Stimulated activated naive B cell treated with anti-CD40 and anti-IgM and Interleukin-4, amounts not matched to agents 10 μg/mL and 1 μg/mL and 100 μg/mL, for 72 hours (primary cell): ENCODE data around the gene CDH19.

Experiments used
- ATAC-seq, 2 donors: fragments of 150-1000 bp; cut with Tn5 transposase; replicated peaks; 2 replicates each; pipeline ENCODE4 v1.10.0; 2021; ENCODE audit warnings: moderate library complexity in 1 of 2
- DNase-seq: peaks from one replicate; pipeline ENCODE4 v3.0.0; 2021
- H3K27ac Mint-ChIP-seq: one replicate; pipeline ENCODE4 v1.8.0; 2022; ENCODE audit warnings: mild to moderate bottlenecking, mixed read lengths
- H3K27me3 Mint-ChIP-seq, 2 donors: one replicate each; pipeline ENCODE4 v1.8.0; 2022; ENCODE audit warnings: mixed read lengths in 2 of 2
- H3K36me3 Mint-ChIP-seq, 2 donors: one replicate each; pipeline ENCODE4 v1.8.0; 2022; ENCODE audit warnings: mixed read lengths in 2 of 2, mild to moderate bottlenecking in 1 of 2
- H3K4me1 Mint-ChIP-seq, 2 donors: one replicate each; pipeline ENCODE4 v1.8.0; 2022; ENCODE audit warnings: mixed read lengths in 2 of 2, mild to moderate bottlenecking in 1 of 2
- H3K4me3 Mint-ChIP-seq, 2 donors: one replicate each; pipeline ENCODE4 v1.8.0; 2022; ENCODE audit warnings: mild to moderate bottlenecking in 2 of 2, mixed read lengths in 2 of 2, moderate library complexity in 1 of 2
- H3K9me3 Mint-ChIP-seq, 2 donors: one replicate each; pipeline ENCODE4 v1.8.0; 2022; ENCODE audit warnings: mixed read lengths in 2 of 2, mild to moderate bottlenecking in 1 of 2

CDH19 gene

DNA sequence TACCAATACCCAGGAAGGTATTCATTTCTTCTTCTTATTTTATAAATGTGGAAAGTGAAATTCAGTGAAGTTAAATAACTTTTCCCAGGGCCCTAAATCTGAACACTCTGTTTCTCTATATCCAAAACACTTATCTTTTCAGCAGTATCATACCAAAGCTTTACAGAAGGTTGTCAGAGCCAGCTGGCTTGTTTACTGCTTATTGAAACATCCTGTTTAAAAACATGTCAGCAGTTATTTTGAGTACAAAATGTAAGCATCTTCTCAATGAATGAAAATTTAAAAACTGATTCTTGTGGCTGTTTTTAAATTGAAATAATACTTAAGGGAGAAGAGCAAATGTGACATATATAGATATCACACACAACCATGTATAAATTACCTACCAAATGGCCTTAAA is 11.3 kb upstream of the CDH19 start:
- no peaks in the 10 kb centered on the region for H3K4me1 Mint-ChIP-seq
- no peak overlapping the region for H3K4me3 Mint-ChIP-seq
- no peaks in the 10 kb centered on the region for H3K36me3 Mint-ChIP-seq
- DNase-seq: no peak
- no peak for ATAC-seq
- no peak overlapping the region for H3K27ac Mint-ChIP-seq
- H3K27me3 Mint-ChIP-seq: no peaks in the 10 kb centered on the region
- no peaks in the 10 kb centered on the region for H3K9me3 Mint-ChIP-seq

DNA sequence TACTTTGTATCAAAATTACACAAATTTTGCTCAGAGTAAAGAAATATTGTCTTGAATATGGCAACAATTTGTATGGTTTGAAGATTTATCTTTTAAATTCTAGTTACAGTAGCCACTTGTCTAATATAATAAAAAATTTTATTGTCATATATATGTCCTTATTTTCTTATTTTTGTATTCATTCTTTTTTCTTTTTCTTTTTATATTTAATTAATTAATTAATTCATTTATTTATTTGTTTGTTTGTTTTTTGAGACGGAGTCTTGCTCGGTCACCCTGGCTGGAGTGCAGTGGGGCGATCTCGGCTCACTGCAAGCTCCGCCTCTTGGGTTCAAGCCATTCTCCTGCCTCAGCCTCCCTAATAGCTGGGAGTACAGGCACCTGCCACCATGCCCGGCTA is 3.7 kb upstream of the CDH19 start:
- Mint-ChIP-seq H3K4me3 (no peak overlapping the region), H3K4me1 (no peaks in the 10 kb centered on the region), H3K27me3 (no peaks in the 10 kb centered on the region), H3K36me3 (no peaks in the 10 kb centered on the region), H3K9me3 (peaks cover 3 to 4% of the 10 kb centered on the region in 2 donors), H3K27ac (no peak overlapping the region)
- ATAC-seq: no peak
- no peak for DNase-seq

DNA sequence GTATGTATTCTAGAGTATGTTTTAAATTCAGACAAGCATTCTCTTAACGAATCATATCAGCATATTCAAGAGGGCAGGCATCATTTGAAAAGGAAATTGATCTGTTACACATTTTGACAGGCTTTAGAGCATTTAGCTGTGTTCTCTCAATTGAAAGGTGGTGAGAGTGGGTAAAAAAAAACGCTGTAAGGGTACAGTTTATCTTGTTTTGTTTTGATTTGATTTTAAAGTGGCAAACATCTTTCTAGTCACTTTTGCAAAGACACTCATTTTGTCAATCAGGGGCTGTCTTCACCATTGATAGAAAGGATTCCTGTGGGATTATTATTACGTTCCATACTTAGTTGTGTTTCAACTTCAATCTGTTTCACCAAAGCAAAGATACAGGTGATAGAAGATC is 2.2 kb downstream of the CDH19 start:
- Mint-ChIP-seq H3K36me3 (no peaks in the 10 kb centered on the region), H3K4me1 (no peaks in the 10 kb centered on the region), H3K4me3 (no peak overlapping the region), H3K27ac (no peak overlapping the region), H3K27me3 (no peaks in the 10 kb centered on the region), H3K9me3 (peaks cover 2 to 3% of the 10 kb centered on the region in 2 donors)
- no peak for DNase-seq
- ATAC-seq: no peak

DNA sequence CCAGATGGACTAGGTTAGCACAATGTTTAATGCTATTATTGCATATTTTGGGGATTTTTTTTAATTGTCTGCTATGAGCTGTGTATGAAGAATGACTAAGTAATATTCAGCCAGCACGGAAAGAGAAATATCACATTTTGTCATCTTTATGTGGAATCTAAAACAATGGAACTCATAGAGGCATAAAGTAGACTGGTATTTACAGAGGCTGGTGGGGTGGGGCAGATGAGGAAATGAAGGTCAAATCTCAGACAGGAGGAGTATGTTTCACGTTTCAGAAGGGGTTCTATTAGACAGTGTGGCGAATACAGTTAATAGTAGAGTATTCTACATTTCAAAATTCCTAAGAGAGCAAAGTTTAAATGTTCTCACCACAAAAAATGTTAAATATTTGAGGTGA is 4.7 kb downstream of the CDH19 start:
- Mint-ChIP-seq H3K9me3 (peaks cover 3 to 9% of the 10 kb centered on the region in 2 donors), H3K27ac (no peak overlapping the region), H3K27me3 (no peaks in the 10 kb centered on the region), H3K4me3 (no peak overlapping the region), H3K36me3 (no peaks in the 10 kb centered on the region), H3K4me1 (no peaks in the 10 kb centered on the region)
- ATAC-seq: no peak
- no peak for DNase-seq

DNA sequence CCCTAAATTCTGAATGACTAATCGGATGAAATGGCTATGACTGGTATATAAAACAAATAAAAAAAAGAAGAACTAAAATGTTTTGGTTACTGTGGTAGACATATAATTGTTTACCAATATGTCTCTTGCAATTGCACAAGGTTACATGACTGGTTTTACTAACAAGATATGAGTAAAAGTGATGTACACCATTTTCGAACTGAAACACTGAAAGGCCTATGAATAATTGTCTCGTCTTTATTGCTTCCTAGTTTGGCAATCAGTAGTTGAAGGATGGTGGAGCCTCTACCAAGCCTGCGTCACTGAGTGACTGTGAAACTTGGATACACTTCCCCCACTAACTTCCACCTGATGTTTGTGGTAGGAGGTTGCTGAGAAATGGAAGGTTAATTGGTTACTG is 16.5 kb downstream of the CDH19 start:
- Mint-ChIP-seq H3K27me3 (no peaks in the 10 kb centered on the region), H3K9me3 (no peaks in the 10 kb centered on the region), H3K4me1 (no peaks in the 10 kb centered on the region), H3K36me3 (no peaks in the 10 kb centered on the region), H3K4me3 (no peak overlapping the region), H3K27ac (no peak overlapping the region)
- ATAC-seq: no peak
- DNase-seq: no peak

DNA sequence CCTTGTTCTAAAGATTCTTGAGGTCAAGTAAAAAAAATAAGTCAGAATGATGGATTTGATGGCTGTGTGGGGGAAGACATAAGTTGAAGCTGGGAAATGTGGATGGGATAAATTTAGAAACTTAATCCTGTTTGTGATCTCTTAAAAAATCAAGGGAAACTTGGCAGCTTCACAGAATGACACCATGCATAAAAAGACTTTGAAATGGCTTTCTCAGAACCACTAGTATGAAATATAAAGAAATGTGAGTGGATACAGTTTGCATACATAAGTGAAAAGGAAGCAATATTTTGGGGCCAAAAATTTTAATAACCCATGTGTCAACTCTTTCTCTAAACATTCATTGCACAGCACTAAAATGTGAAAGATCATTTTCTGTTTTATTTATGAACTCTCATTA is 21.7 kb downstream of the CDH19 start:
- Mint-ChIP-seq H3K27ac (no peak overlapping the region), H3K27me3 (no peaks in the 10 kb centered on the region), H3K9me3 (no peaks in the 10 kb centered on the region), H3K36me3 (no peaks in the 10 kb centered on the region), H3K4me1 (no peaks in the 10 kb centered on the region), H3K4me3 (no peak overlapping the region)
- ATAC-seq: no peak
- DNase-seq: no peak

DNA sequence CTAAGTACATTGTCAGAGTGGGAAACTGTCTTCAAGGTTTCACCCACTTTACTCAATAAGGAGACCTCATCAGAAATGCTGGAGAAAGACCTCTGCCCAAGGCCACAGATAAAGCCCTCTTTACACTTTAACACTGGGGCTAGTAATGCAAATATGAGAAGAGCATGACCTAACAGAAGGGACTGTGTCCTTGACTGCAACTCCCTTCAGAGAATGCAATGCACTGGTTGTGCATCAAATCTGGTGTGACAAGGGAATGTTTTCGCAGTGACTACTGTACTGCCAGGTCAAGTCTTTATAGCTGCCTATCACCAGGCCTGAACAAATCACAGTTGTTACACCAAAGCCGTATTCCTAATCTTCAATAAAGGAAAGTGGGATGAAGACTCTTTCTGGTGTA is 28.6 kb downstream of the CDH19 start:
- no peaks in the 10 kb centered on the region for H3K4me1 Mint-ChIP-seq
- DNase-seq: no peak
- no peak overlapping the region for H3K4me3 Mint-ChIP-seq
- H3K27ac Mint-ChIP-seq: no peak overlapping the region
- no peaks in the 10 kb centered on the region for H3K27me3 Mint-ChIP-seq
- H3K36me3 Mint-ChIP-seq: no peaks in the 10 kb centered on the region
- H3K9me3 Mint-ChIP-seq: no peaks in the 10 kb centered on the region
- no peak for ATAC-seq

DNA sequence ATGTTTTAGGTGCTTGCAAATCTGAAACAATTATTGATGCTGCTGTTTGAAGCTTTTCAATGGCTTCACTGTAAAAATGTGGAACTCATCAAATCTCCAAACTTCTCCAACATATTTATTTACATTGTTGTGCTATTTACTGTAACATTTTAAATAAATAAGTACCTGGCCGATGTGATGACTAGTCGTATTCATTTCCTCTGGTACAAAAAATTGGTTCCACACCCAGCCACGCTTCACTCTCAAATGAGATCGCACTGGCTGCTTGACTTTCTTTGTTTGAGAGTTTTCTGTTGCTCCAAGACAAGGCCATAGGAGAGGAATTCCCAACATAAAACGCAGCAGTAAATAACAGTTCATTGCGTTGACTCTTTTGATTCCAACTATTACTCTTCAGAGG is 32.0 kb downstream of the CDH19 start:
- no peaks in the 10 kb centered on the region for H3K27me3 Mint-ChIP-seq
- DNase-seq (no peak), ATAC-seq (no peak)
- H3K9me3 Mint-ChIP-seq: no peaks in the 10 kb centered on the region
- no peak overlapping the region for H3K27ac Mint-ChIP-seq
- no peak overlapping the region for H3K4me3 Mint-ChIP-seq
- H3K36me3 Mint-ChIP-seq: no peaks in the 10 kb centered on the region
- no peaks in the 10 kb centered on the region for H3K4me1 Mint-ChIP-seq

DNA sequence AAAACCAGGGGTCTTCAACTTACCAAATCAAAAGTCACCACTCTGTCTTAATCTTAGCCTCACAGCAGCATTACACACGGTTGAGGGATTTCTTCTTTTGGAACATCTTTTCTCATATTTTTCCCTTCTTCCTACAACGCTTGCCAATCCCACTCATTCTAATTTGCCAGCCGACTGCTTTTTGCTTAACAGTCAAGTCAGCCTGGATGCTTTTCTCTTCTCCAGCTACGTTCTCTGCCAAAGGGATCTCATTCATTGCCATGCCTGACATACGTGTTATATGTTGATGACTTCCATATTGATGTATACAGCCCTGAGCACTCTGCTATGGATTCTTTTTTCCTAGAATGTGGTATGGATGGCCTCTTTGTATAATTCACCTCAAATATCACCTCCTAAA is 37.3 kb downstream of the CDH19 start:
- Mint-ChIP-seq H3K36me3 (no peaks in the 10 kb centered on the region), H3K27me3 (no peaks in the 10 kb centered on the region), H3K27ac (no peak overlapping the region), H3K9me3 (no peaks in the 10 kb centered on the region), H3K4me3 (no peak overlapping the region), H3K4me1 (no peaks in the 10 kb centered on the region)
- ATAC-seq (no peak), DNase-seq (no peak)

DNA sequence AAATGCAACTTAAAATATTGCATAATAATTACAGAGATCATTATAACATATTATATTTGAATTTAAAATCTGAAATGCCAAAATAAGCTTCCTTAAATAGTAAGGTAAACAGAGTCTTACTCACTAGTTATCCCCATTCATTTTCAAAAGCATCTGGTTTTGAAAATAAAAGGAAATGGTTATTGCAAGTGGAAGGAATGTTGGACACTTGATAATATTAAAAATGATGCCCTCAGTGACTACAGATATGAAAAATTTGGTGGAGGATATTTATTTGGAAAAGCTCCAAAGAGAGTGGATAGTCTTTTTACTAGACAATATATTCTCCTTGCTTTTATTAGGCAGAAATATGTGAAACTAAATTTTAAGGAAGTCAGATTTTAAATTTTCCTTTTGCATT is 39.7 kb downstream of the CDH19 start:
- Mint-ChIP-seq H3K4me3 (no peak overlapping the region), H3K27me3 (no peaks in the 10 kb centered on the region), H3K4me1 (no peaks in the 10 kb centered on the region), H3K27ac (no peak overlapping the region), H3K9me3 (no peaks in the 10 kb centered on the region), H3K36me3 (no peaks in the 10 kb centered on the region)
- DNase-seq (no peak), ATAC-seq (no peak)

DNA sequence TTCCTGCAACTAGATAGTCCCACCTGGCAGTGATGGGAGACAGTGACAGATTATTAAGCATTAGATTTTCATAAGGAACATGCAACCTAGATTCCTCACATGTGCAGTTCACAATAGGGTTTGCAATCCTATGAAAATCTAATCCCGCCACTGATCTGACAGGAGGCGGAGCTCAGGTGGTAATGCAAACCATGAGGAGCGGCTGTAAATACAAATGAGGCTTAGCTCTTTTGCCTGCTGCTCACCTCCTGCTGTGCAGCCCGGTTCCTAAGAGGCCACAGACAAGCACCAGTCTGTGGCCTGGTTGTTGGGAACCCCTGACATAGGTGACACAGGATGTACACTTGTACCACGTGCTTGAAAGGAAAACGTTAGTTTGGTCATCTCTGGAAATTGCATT is 41.6 kb downstream of the CDH19 start:
- no peaks in the 10 kb centered on the region for H3K36me3 Mint-ChIP-seq
- no peak overlapping the region for H3K4me3 Mint-ChIP-seq
- ATAC-seq (no peak), DNase-seq (no peak)
- H3K9me3 Mint-ChIP-seq: no peaks in the 10 kb centered on the region
- H3K4me1 Mint-ChIP-seq: no peaks in the 10 kb centered on the region
- H3K27ac Mint-ChIP-seq: no peak overlapping the region
- H3K27me3 Mint-ChIP-seq: no peaks in the 10 kb centered on the region

DNA sequence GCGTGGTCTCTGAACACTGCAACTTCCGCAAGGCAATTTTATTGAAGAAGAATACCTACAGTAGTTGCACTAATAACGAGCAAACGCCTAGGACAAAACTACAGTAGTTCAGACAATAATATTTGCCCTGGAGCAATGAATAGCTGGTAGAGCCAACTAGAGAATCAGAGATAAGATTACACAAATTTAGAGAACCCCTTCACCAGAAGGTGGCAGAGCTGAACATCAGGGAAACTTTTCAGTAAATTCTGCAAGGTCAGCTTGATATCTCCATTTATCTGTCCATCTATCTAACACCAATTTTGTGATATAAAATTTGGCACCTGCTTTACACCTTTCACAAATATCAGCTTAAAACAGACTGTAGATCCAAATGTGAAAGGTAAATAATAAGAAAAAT is 43.8 kb downstream of the CDH19 start:
- Mint-ChIP-seq H3K27ac (no peak overlapping the region), H3K9me3 (no peaks in the 10 kb centered on the region), H3K4me1 (no peaks in the 10 kb centered on the region), H3K4me3 (no peak overlapping the region), H3K36me3 (no peaks in the 10 kb centered on the region), H3K27me3 (no peaks in the 10 kb centered on the region)
- no peak for DNase-seq
- no peak for ATAC-seq

DNA sequence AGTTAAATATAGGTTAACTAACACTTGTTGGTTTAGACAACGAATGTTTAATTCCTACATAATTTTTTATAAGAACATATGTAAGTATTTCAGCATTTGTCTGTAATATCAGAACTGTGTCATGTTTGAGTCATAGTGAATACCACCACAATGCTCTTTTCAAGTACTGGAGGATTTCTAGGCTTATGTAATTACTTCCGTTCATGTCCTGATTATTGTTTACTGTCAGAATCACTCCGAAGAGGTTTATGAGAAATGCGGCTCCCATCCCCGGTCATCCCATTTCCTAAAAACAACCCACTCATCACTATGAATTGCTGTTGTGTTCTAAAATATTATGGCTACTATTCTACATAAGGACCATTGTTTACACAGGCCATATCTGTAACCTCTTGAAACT is 45.1 kb downstream of the CDH19 start:
- DNase-seq: no peak
- no peaks in the 10 kb centered on the region for H3K9me3 Mint-ChIP-seq
- no peak overlapping the region for H3K27ac Mint-ChIP-seq
- no peak overlapping the region for H3K4me3 Mint-ChIP-seq
- no peak for ATAC-seq
- H3K36me3 Mint-ChIP-seq: no peaks in the 10 kb centered on the region
- no peaks in the 10 kb centered on the region for H3K27me3 Mint-ChIP-seq
- H3K4me1 Mint-ChIP-seq: no peaks in the 10 kb centered on the region

DNA sequence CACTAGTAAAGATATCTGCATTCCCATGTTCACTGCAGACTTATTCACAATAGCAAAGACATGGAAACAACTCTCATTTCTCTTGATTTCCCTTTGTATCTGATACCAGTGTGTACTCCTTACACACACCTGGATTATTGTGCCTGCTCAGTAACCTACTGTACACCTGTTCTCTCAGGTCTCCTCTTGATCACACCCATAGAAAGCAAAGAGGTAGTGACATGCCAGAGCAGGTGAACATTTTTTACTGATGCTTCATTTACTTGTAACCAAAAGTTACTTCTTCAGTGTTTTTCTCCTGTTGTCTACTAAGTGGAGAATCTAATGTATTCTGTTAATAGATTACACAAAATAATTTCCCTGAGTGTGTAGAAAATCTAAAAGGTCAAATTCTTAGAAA is 46.8 kb downstream of the CDH19 start:
- no peak overlapping the region for H3K4me3 Mint-ChIP-seq
- no peak for DNase-seq
- no peak overlapping the region for H3K27ac Mint-ChIP-seq
- no peaks in the 10 kb centered on the region for H3K9me3 Mint-ChIP-seq
- no peaks in the 10 kb centered on the region for H3K36me3 Mint-ChIP-seq
- ATAC-seq: no peak
- H3K4me1 Mint-ChIP-seq: no peaks in the 10 kb centered on the region
- H3K27me3 Mint-ChIP-seq: no peaks in the 10 kb centered on the region

DNA sequence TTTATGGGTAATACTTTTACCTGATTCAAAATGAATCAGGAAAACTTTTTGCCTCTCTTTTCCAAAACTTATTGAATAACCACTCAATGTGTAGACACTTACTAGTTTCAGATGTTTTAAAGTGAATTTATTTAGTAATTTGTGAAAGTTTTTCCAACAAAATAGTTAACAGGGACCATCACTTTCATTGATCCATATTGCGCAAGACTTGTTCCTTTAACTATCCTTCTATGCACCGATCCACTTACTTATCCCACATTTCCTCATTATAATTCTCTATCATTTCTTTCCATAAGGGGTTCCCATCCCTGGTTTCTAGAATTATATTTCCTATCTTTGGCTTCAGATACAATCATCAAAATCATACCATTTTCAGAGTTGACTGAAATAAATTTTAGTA is 48.3 kb downstream of the CDH19 start:
- Mint-ChIP-seq H3K9me3 (no peaks in the 10 kb centered on the region), H3K4me1 (no peaks in the 10 kb centered on the region), H3K27ac (no peak overlapping the region), H3K4me3 (no peak overlapping the region), H3K27me3 (no peaks in the 10 kb centered on the region), H3K36me3 (no peaks in the 10 kb centered on the region)
- DNase-seq: no peak
- no peak for ATAC-seq

DNA sequence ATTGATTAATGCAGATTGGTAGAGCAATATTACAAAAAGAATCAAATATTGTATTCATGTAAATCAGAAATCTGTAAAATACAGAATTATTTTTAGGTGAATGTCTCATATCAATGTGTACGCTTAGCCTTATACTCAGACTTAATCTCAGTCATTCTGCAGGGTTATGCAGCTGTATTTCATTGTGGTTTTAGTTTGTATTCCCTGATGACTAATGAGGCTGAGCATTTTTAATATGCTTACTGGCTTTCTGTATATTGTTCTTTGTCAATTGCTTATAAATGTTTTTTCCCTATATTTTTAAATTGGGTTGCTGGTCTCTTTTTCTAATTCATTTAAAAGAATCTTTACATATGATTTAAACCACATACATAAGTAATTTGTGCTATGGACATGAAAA is 50.1 kb downstream of the CDH19 start:
- H3K4me1 Mint-ChIP-seq: no peaks in the 10 kb centered on the region
- no peaks in the 10 kb centered on the region for H3K36me3 Mint-ChIP-seq
- no peak for DNase-seq
- no peaks in the 10 kb centered on the region for H3K9me3 Mint-ChIP-seq
- ATAC-seq: no peak
- H3K27ac Mint-ChIP-seq: no peak overlapping the region
- no peak overlapping the region for H3K4me3 Mint-ChIP-seq
- no peaks in the 10 kb centered on the region for H3K27me3 Mint-ChIP-seq
